Activated CD4-positive, alpha-beta T cell treated with anti-CD3 and anti-CD28 coated beads, Interleukin-10, Interleukin-2, amounts not matched to agents 100 ng/mL and 50 ng/mL, durations not matched to agents 16 hours and 8 hours (primary cell): Measurements from ENCODE around the gene CPLX3.

Experiments used
- DNase-seq: peaks from one replicate; pipeline ENCODE4 v3.0.0-alpha.2; 2020

The CPLX3 gene

GRCh38 chr15:74830868-74831267 is 4.4 kb downstream of the CPLX3 start:
- no peak for DNase-seq

- no peak for DNase-seq
Measured at GRCh38 chr15:74831813-74832495, 5.5 kb downstream of the CPLX3 start.

GRCh38 chr15:74832826-74833225 is 6.4 kb downstream of the CPLX3 start:
- no peak for DNase-seq

- DNase-seq = no peak
Measured at GRCh38 chr15:74833376-74834107, 7.1 kb downstream of the CPLX3 start.

DNA sequence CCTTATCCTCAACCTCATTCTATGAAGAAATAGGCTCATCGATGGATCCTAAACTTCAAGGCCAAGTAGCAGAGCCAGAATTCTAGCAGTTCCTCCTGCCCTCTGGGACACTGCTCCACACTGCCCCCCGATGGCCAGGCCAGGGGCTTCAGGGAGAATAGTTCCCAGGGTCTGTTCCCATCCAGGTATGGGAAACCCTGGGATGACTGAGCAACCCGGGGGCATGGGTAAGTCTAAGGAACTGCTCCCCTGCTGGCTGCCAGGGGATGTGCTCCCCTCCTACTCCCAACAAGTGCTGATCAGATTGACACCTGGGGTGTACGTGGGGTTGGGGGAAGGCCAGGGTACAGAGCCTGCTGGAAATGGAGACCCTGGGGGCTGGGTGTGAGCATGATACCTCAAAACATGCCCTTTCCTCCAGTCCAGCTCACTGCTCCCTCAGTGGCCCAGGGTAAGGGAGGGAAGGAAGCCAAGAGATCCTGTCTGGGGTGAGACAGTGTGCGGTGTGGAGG is 8.9 kb downstream of the CPLX3 start:
- peak; percentile 58 for DNase-seq

- DNase-seq = no peak
Measured at GRCh38 chr15:74836846-74837245, 10.4 kb downstream of the CPLX3 start.

GRCh38 chr15:74837482-74838136 is 11.2 kb downstream of the CPLX3 start:
- DNase-seq = peak; percentile 16

DNA sequence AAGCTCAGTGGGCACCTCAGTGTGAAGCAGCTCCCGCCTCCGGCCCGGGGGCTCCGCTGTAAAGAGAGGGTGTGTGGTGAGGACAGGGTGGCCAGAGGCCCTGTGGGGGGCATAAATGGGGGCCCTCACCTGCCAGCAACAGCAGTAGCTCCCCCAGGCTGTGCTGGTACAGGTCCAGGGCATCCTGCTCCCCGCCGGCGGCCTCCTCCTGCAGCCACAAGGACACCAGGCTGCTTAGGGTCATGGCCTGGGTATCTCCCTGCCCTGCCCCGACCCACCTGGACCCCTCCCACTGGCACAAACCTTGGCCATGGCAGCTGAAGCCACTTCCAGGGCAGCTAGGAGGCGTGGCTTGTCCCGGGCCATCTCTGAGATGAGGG is 11.7 kb downstream of the CPLX3 start:
- DNase-seq = no peak

GRCh38 chr15:74838746-74839525 is 12.5 kb downstream of the CPLX3 start:
- DNase-seq = no peak

- no peak for DNase-seq
Measured at GRCh38 chr15:74839526-74840395, 13.3 kb downstream of the CPLX3 start.

DNA sequence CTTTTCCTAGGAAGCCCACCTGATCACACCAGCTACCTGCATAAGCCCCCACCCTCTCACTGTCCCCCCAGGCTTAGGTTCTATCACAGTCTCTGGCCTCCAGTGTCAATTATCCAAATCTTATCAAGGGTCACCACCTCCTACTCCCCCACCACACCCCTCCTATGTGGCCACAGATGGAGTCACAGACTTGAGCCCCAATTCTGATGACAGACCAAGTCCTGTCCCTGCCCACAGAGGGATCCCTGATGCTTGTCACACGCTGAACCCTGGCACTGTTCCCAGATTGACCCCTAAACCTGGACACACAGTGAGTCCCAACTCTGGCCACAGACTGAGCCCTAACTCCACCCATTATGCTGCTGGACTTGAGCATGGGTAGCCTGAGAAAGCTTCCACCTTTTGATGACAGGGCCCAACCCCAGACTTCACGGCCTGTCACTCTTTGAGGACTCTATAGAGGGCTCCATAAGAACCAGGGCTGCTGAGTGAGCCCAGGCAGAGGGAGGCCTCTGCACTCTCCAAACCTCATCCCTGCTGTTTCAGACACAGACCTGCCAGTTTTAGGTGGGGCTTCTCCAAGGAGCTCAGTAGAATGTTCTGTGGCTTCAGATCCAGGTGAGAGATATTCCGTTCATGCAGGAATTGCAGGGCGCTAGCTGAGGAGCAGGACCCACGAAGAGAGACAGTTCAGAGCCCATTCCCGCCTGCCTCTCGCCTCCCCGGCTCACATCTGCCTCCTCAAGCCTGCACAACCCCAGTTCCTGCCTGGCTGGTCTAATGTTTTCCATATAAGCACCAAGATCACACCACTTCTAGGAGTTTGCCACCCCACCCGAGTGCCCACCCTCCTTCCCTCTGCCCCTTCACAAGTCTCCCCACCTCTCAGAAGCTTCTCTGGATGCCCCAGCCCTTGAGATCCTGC is 14.7 kb downstream of the CPLX3 start:
- no peak for DNase-seq

DNA sequence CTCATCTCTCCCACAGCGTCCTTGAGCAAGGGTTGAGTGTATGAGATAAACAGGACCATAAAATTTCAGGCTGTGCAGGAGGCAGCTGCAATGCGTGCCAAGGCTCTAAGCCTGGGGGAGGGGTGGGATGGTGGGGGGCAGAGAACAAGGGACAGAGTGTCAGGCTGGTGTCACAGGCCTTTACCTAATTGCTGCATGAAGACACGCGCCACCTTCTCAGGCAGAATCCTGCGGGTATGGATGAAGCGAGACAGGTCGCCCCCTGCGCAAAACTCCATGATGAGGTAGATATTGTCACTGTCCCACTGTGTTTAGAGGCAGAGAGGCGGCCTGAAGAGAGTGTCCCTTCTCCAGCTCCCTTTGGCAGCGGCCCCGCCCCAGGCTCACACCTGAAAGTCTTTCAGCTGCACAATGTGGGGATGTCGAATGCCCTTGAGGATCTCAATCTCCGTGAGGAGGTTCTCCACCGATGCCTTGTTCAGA is 15.5 kb downstream of the CPLX3 start:
- no peak for DNase-seq

GRCh38 chr15:74842581-74843444 is 16.4 kb downstream of the CPLX3 start, which contains the start of gene ULK3:
Gene ULK3, minus strand, starts transcription at chr15:74843156. Its CDS starts 51 bp downstream, at chr15:74843105.
- DNase-seq = peak; percentile 96

DNA sequence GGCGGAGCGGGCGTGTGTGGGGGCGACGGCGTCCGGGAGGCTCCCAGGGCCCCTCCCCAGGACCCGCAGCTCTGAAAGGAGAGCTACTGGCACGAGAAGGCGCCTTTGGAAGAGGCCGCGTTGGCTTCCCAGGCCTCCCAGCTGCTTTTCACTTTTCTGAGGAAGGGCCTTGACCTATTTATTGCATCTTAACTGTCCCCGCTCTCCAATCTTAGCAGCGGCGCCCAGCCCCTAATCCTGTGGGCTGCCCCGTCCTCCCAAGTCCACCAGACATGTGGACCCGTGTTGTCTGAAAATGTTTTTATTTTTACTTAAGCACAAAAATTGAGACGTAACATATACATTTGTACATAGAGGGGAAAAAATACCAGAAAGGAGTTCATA is 17.0 kb downstream of the CPLX3 start:
- DNase-seq = no peak

DNA sequence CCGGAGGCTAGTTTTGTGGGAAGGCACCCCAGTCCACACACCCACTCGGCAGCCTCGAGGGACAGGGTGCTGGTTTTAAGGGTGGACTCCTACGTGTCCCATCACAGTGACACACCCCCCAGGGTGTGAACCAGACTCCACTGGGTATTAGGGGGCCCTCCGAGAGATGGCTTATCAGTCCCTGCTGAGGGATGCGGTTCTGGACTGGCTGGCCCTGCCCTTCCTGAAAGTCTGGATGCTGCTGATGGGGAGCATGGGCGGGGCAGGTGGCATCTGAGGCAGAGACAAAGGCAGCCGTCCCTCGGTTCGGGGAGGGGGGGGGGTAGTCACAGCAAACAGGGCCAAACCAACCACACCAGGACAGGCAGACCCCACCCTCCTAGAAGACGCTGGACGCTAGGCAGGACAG is 17.5 kb downstream of the CPLX3 start:
- peak; percentile 29 for DNase-seq

- no peak for DNase-seq
Measured at GRCh38 chr15:74844319-74845207, 18.1 kb downstream of the CPLX3 start.

DNA sequence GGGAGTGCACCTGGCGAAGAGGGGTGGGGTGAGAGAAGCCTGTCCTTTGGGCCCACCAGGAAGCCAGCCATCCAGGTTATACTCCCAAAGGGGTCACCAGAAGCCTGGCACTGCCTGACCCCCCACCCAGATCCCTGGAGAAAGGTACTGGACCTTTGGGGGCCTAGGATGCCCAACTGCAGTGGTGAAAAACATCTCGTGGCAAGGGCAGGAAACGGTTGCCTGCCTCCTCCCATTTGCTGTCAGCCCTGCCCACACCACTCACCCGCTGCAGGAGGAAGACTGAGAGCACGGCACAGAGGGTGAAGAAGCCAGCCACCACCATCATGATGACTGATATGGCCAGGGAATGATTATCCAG is 18.8 kb downstream of the CPLX3 start:
- peak; percentile 88 for DNase-seq

- DNase-seq = peak; percentile 61
Measured at GRCh38 chr15:74845581-74845980, 19.2 kb downstream of the CPLX3 start.

DNA sequence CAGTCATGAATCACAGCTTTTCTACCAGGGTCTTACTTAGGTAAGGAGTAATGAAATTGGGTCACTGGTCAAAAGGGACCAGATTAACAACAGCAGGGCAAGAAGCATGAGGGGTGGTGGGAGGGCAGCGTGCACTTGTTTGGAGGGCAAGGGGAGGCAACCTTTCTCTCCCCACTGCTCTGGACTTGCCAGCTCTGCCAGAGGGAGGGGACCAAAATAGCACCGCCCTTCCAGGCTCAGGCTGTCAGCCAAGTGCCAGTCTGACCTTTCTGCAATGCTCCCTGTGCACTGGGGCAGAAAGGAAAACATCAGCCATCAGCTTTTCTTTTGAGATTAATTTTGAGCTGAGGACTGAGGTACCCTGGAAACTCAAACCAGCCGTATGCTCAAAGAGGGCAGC is 21.0 kb downstream of the CPLX3 start:
- DNase-seq = no peak
